HL-60 (cell line): ENCODE data around the gene EXOC4.

Source experiments
- DNase-seq, 2 experiments: peaks; one replicate each; pipeline ENCODE4 v3.0.0-alpha.2; 2010 to 2020; ENCODE audit warnings: low read depth in 1 of 2, low spot score in 1 of 2
- H3K27ac ChIP-seq: fragments of 250-450 bp; sonication (Bioruptor Pico); replicated peaks from 2 replicates; pipeline ENCODE4 v1.5.1; 2020; ENCODE audit warnings: mild to moderate bottlenecking, moderate library complexity
- H3K27me3 ChIP-seq: fragments of 250-450 bp; sonication (Bioruptor Pico); 2 replicates; pipeline ENCODE4 v1.5.1; 2021; ENCODE audit warnings: mild to moderate bottlenecking, moderate library complexity; ENCODE audit not compliant: insufficient read depth, poor library complexity, severe bottlenecking
- H3K4me3 ChIP-seq: replicated peaks from 2 replicates; pipeline ENCODE4 v1.5.1; 2011; ENCODE audit warnings: mild to moderate bottlenecking, control low read depth, low read length; ENCODE audit not compliant: insufficient read depth
- GABPA ChIP-seq: IDR thresholded peaks from 2 replicates; pipeline ENCODE4 v1.6.1; 2012; ENCODE audit warnings: low read depth
- POLR2AphosphoS5 ChIP-seq: IDR thresholded peaks from 2 replicates; pipeline ENCODE4 v1.6.1; 2012; ENCODE audit warnings: low read depth
- SPI1 ChIP-seq: IDR thresholded peaks from 2 replicates; pipeline ENCODE4 v1.6.1; 2012; ENCODE audit warnings: low read depth, mild to moderate bottlenecking, borderline replicate concordance
- TF ChIP-seq, protein P1 (sequence below): IDR thresholded peaks from one replicate; pipeline ENCODE4 v1.5.1; 2011; ENCODE audit warnings: low read length, control low read depth, inconsistent platforms; ENCODE audit not compliant: insufficient read depth
- TF ChIP-seq, protein P2 (sequence below): IDR thresholded peaks from 2 replicates; pipeline ENCODE4 v1.6.1; 2012; ENCODE audit warnings: low read depth; ENCODE audit not compliant: insufficient replicate concordance

EXOC4 gene

DNA sequence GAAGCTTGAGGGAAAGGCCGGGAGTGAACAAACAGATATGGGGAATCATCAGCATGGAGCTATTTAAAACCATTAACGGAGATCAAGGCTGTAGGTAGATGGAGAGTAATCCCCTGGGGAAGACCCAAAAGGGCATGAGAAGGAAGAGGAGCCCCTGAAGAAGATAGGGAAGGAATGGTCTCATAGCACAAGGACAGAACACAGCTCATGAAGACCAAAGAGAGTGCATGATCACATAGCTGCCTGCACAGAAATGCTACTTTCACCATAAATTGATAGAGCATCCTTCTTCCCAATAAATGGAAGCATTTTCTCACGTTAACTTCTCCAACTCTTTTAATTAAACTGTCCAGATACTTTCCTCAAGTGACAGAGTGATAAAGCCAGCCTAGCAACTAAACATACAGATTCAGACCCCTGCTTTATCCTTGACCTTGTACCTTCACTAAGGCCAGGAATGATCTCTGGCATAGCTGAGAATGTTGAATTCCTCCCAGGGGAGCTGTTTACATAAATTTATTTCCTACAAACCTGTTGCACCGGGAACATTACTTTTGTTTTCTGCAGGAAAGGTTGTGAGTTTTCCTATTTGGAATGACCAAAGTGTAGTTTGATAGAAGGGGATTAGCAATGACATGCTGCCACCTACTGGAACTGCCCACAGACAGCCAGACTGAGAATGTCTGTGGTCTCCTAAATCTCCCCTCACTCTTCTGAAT lies 763.5 kb downstream of the EXOC4 start:
- no peaks in the 10 kb centered on the region for H3K27me3 ChIP-seq
- H3K4me3 ChIP-seq: no peak overlapping the region
- H3K27ac ChIP-seq: no peak overlapping the region
- no peak for DNase-seq
- TF ChIP-seq, protein P1, sequence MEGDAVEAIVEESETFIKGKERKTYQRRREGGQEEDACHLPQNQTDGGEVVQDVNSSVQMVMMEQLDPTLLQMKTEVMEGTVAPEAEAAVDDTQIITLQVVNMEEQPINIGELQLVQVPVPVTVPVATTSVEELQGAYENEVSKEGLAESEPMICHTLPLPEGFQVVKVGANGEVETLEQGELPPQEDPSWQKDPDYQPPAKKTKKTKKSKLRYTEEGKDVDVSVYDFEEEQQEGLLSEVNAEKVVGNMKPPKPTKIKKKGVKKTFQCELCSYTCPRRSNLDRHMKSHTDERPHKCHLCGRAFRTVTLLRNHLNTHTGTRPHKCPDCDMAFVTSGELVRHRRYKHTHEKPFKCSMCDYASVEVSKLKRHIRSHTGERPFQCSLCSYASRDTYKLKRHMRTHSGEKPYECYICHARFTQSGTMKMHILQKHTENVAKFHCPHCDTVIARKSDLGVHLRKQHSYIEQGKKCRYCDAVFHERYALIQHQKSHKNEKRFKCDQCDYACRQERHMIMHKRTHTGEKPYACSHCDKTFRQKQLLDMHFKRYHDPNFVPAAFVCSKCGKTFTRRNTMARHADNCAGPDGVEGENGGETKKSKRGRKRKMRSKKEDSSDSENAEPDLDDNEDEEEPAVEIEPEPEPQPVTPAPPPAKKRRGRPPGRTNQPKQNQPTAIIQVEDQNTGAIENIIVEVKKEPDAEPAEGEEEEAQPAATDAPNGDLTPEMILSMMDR: peak; percentile 25
- no peak for TF ChIP-seq POLR2AphosphoS5
- TF ChIP-seq SPI1: no peak
- TF ChIP-seq GABPA: no peak
- TF ChIP-seq, protein P2, sequence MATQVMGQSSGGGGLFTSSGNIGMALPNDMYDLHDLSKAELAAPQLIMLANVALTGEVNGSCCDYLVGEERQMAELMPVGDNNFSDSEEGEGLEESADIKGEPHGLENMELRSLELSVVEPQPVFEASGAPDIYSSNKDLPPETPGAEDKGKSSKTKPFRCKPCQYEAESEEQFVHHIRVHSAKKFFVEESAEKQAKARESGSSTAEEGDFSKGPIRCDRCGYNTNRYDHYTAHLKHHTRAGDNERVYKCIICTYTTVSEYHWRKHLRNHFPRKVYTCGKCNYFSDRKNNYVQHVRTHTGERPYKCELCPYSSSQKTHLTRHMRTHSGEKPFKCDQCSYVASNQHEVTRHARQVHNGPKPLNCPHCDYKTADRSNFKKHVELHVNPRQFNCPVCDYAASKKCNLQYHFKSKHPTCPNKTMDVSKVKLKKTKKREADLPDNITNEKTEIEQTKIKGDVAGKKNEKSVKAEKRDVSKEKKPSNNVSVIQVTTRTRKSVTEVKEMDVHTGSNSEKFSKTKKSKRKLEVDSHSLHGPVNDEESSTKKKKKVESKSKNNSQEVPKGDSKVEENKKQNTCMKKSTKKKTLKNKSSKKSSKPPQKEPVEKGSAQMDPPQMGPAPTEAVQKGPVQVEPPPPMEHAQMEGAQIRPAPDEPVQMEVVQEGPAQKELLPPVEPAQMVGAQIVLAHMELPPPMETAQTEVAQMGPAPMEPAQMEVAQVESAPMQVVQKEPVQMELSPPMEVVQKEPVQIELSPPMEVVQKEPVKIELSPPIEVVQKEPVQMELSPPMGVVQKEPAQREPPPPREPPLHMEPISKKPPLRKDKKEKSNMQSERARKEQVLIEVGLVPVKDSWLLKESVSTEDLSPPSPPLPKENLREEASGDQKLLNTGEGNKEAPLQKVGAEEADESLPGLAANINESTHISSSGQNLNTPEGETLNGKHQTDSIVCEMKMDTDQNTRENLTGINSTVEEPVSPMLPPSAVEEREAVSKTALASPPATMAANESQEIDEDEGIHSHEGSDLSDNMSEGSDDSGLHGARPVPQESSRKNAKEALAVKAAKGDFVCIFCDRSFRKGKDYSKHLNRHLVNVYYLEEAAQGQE: no peak

DNA sequence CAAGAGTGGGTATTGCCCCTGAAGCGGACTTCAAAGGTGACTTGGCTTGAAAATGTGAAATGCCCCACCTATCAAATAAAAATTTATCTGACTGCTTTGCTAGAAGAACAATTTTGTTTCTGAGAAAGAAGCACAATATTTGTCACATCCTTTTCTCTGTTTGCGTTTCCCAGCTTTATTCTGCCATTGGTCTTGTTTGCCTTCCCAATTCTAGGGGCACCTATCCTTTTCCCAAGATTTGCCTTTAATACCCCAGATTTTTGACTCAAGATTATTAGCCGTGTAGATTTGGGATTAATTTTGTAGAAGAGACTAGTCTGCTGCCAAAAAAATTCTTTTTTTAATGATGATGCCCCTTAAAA lies 764.0 kb downstream of the EXOC4 start:
- Histone ChIP-seq H3K27me3 (no peaks in the 10 kb centered on the region), H3K27ac (no peak overlapping the region), H3K4me3 (no peak overlapping the region)
- TF ChIP-seq, protein P1: no peak
- TF ChIP-seq, protein P2: no peak
- DNase-seq: no peak

DNA sequence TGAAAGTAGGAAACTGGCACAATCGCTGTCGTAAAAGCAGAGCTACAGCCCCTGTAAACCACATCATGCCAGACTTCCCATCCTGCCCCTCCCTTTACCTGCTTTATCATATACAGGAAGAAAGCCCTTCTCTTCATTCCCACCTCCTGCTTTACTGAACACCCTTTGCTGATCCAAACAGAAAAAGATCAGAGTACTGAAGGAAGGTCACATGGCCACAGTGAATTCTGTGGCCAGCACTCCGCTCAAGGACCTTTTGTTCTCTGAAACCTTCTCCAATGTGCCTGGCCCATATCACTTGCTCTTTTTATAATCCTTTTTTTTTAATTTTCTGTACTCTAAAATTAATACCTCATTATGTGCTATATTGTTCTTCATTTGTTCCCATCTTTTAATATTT lies 765.4 kb downstream of the EXOC4 start:
- TF ChIP-seq, protein P2: no peak
- no peak for TF ChIP-seq GABPA
- TF ChIP-seq SPI1: no peak
- TF ChIP-seq POLR2AphosphoS5: no peak
- H3K27me3 ChIP-seq: no peaks in the 10 kb centered on the region
- no peak for DNase-seq
- H3K4me3 ChIP-seq: no peak overlapping the region
- H3K27ac ChIP-seq: no peak overlapping the region
